ENCODE measurements around the gene RTN1.

RTN1 gene

GRCh38 chr14:59619061-59619460 is 251.5 kb downstream of the RTN1 start:
- no peak overlapping the region for H3K4me3 ChIP-seq (replicated peaks; ENCODE audit: insufficient read depth, low read length)
- H3K27ac ChIP-seq (replicated peaks) = no peak overlapping the region
- TF ChIP-seq, protein P1, sequence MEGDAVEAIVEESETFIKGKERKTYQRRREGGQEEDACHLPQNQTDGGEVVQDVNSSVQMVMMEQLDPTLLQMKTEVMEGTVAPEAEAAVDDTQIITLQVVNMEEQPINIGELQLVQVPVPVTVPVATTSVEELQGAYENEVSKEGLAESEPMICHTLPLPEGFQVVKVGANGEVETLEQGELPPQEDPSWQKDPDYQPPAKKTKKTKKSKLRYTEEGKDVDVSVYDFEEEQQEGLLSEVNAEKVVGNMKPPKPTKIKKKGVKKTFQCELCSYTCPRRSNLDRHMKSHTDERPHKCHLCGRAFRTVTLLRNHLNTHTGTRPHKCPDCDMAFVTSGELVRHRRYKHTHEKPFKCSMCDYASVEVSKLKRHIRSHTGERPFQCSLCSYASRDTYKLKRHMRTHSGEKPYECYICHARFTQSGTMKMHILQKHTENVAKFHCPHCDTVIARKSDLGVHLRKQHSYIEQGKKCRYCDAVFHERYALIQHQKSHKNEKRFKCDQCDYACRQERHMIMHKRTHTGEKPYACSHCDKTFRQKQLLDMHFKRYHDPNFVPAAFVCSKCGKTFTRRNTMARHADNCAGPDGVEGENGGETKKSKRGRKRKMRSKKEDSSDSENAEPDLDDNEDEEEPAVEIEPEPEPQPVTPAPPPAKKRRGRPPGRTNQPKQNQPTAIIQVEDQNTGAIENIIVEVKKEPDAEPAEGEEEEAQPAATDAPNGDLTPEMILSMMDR (IDR thresholded peaks at IDR 0.05; ENCODE audit: insufficient read depth, low read length) = no peak
- no peak for TF ChIP-seq POLR2AphosphoS5 (IDR thresholded peaks at IDR 0.05; ENCODE audit: low read depth)
- TF ChIP-seq GABPA (IDR thresholded peaks at IDR 0.05; ENCODE audit: low read depth) = no peak
- no peak for TF ChIP-seq SPI1 (IDR thresholded peaks at IDR 0.05; ENCODE audit: borderline replicate concordance, low read depth)
- TF ChIP-seq, protein P2, sequence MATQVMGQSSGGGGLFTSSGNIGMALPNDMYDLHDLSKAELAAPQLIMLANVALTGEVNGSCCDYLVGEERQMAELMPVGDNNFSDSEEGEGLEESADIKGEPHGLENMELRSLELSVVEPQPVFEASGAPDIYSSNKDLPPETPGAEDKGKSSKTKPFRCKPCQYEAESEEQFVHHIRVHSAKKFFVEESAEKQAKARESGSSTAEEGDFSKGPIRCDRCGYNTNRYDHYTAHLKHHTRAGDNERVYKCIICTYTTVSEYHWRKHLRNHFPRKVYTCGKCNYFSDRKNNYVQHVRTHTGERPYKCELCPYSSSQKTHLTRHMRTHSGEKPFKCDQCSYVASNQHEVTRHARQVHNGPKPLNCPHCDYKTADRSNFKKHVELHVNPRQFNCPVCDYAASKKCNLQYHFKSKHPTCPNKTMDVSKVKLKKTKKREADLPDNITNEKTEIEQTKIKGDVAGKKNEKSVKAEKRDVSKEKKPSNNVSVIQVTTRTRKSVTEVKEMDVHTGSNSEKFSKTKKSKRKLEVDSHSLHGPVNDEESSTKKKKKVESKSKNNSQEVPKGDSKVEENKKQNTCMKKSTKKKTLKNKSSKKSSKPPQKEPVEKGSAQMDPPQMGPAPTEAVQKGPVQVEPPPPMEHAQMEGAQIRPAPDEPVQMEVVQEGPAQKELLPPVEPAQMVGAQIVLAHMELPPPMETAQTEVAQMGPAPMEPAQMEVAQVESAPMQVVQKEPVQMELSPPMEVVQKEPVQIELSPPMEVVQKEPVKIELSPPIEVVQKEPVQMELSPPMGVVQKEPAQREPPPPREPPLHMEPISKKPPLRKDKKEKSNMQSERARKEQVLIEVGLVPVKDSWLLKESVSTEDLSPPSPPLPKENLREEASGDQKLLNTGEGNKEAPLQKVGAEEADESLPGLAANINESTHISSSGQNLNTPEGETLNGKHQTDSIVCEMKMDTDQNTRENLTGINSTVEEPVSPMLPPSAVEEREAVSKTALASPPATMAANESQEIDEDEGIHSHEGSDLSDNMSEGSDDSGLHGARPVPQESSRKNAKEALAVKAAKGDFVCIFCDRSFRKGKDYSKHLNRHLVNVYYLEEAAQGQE (IDR thresholded peaks at IDR 0.05; ENCODE audit: insufficient replicate concordance, low read depth) = no peak
- H3K27me3 ChIP-seq (ENCODE audit: insufficient read depth, poor library complexity, severe bottlenecking) = peaks cover 10% of the 10 kb centered on the region
- no peak for DNase-seq (ENCODE audit: low read depth in 1 of 2, low spot score in 1 of 2)

DNA sequence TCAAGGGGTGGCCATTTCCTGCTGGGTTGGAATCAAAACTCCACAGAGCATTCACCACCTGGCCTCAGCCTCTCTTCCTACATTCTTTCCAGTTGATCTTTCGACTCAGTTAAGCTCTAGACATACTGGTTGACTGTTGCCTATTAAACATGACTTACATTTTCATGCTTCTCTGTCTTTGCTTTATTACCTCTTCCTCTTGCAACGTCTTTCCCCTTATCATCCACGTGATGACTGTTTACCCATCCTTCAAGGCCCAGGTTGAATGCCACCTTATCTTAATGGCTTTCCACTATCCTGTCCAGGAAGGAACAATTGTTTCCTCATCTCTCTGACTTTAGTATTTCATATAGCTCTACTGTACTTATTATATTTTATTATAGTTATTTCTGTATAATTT is 269.5 kb downstream of the RTN1 start:
- no peak overlapping the region for H3K4me3 ChIP-seq (replicated peaks; ENCODE audit: insufficient read depth, low read length)
- peaks cover 10% of the 10 kb centered on the region for H3K27me3 ChIP-seq (ENCODE audit: insufficient read depth, poor library complexity, severe bottlenecking)
- TF ChIP-seq POLR2AphosphoS5 (IDR thresholded peaks at IDR 0.05; ENCODE audit: low read depth) = no peak
- TF ChIP-seq SPI1 (IDR thresholded peaks at IDR 0.05; ENCODE audit: borderline replicate concordance, low read depth) = no peak
- TF ChIP-seq, protein P1 (IDR thresholded peaks at IDR 0.05; ENCODE audit: insufficient read depth, low read length) = no peak
- TF ChIP-seq, protein P2 (IDR thresholded peaks at IDR 0.05; ENCODE audit: insufficient replicate concordance, low read depth) = no peak
- no peak for TF ChIP-seq GABPA (IDR thresholded peaks at IDR 0.05; ENCODE audit: low read depth)
- no peak for DNase-seq (ENCODE audit: low read depth in 1 of 2, low spot score in 1 of 2)
- no peak overlapping the region for H3K27ac ChIP-seq (replicated peaks)

- Histone ChIP-seq H3K27me3 (ENCODE audit: insufficient read depth, poor library complexity, severe bottlenecking) (peaks cover 10% of the 10 kb centered on the region), H3K27ac (replicated peaks) (no peak overlapping the region), H3K4me3 (replicated peaks; ENCODE audit: insufficient read depth, low read length) (no peak overlapping the region)
- DNase-seq (ENCODE audit: low read depth in 1 of 2, low spot score in 1 of 2) = no peak
- TF ChIP-seq SPI1 (IDR thresholded peaks at IDR 0.05; ENCODE audit: borderline replicate concordance, low read depth) = no peak
- TF ChIP-seq, protein P1 (IDR thresholded peaks at IDR 0.05; ENCODE audit: insufficient read depth, low read length) = no peak
- no peak for TF ChIP-seq POLR2AphosphoS5 (IDR thresholded peaks at IDR 0.05; ENCODE audit: low read depth)
- TF ChIP-seq GABPA (IDR thresholded peaks at IDR 0.05; ENCODE audit: low read depth) = no peak
- TF ChIP-seq, protein P2 (IDR thresholded peaks at IDR 0.05; ENCODE audit: insufficient replicate concordance, low read depth) = no peak
Measured at GRCh38 chr14:59600211-59600945, 270.2 kb downstream of the RTN1 start.

All from HL-60 (cell line).